ENCODE results near the gene DLGAP1. TPM values are rescaled to one million over a fixed set of nuclear protein-coding genes. Genes with fewer than 3 reads are reported as not detected.
A peak's percentile ranks its signal among the peaks of the same experiment; 100 is the strongest.

The DLGAP1 gene
- total and polyA plus RNA-seq, 2 of the 8 experiments (the other 6 are each of a cell fraction or from before 2014, with no cell fraction given), result 11.8 to 16.9 TPM

DNA sequence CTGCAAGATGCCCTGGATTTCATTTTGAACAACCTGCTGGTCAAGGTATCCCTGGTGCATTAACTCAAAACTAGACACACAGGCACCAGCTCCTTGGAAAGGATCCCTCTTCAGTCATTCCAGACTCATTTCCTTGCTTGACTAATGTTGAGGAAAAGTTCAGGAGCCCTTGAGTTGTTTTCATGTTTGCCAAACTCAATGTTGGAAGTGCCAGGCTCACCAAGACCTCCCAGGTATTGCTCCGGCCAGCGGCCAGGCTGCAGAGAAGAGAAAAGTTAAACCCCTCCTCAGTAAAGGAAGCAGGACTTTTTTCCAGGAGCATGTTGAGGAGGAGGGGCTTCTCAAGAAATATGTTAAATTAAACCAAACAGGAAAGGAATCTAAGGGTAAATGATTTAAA lies 962.4 kb downstream of the DLGAP1 start:
- H2BK15ac ChIP-seq (ENCODE audit: low read length), result no peak overlapping the region
- no peak overlapping the region for H4K5ac ChIP-seq (ENCODE audit: insufficient read length, low read depth, low read length)
- H2AFZ ChIP-seq (ENCODE audit: low read length), result no peak overlapping the region
- H3K23ac ChIP-seq (ENCODE audit: insufficient read length), result no peak overlapping the region
- H3K18ac ChIP-seq (ENCODE audit: extremely low read depth, low read length), result no peak overlapping the region
- no peak overlapping the region for H3K4ac ChIP-seq (replicated peaks; ENCODE audit: insufficient read length, low read depth, low read length)
- peak overlapping the region; percentile 40; the same call in 1 of the 2 replicates for H2BK20ac ChIP-seq (ENCODE audit: low read length)
- no peaks in the 10 kb centered on the region for H3K79me2 ChIP-seq (ENCODE audit: control insufficient read depth in 1 of 2, insufficient read depth in 2 of 2, low read length in 2 of 2)
- H2BK5ac ChIP-seq (ENCODE audit: low read depth, low read length), result no peak overlapping the region
- no peak overlapping the region for H3K4me2 ChIP-seq (ENCODE audit: insufficient read depth in 1 of 2, low read depth in 2 of 2, low read length in 2 of 2)
- H3K27me3 ChIP-seq (replicated peaks in 1 of 4; ENCODE audit: control insufficient read depth in 3 of 4, extremely low read depth in 1 of 4, insufficient read depth in 3 of 4, low read length in 3 of 4), result no peaks in the 10 kb centered on the region; a peak in 2 of 7 replicates
- WGBS, 2 experiments (ENCODE audit: extremely low coverage in 1 of 2, insufficient coverage in 1 of 2, insufficient read length in 1 of 2, insufficient replicate concordance in 2 of 2, low coverage in 1 of 2, low lambda C conversion rate in 2 of 2, missing lambda C conversion rate in 1 of 2), result 96% methylated on average over 2 of the region's 2 CpGs; no CpG with 5 or more reads in 1 of the 2 experiments
- ChIA-PET POLR2A (ENCODE audit: partially characterized antibody) (no interaction called here), CTCF (ENCODE audit: partially characterized antibody) (interaction anchor here (1.1 to 3.5 kb wide), 5 partner anchors 11 to 210 kb away, joined by 4 to 12 read pairs (median 5); no protein-coding TSS in a partner anchor)
- H2BK12ac ChIP-seq (ENCODE audit: low read depth, low read length), result no peak overlapping the region
- H3K4me1 ChIP-seq (replicated peaks in 1 of 4; ENCODE audit: control insufficient read depth in 3 of 4, insufficient read depth in 4 of 4, low read length in 3 of 4), result peaks cover 0 to 6% (median 4%) of the 10 kb centered on the region in 4 experiments; a peak in 4 of 7 replicates
- H4K20me1 ChIP-seq (replicated peaks in 1 of 2; ENCODE audit: control insufficient read depth in 1 of 2, insufficient read depth in 2 of 2, low read length in 2 of 2), result no peaks in the 10 kb centered on the region
- no peaks in the 10 kb centered on the region for H3K36me3 ChIP-seq (ENCODE audit: control insufficient read depth in 2 of 4, insufficient read depth in 4 of 4, low read length in 3 of 4)
- H4K91ac ChIP-seq (replicated peaks; ENCODE audit: insufficient read length, low read length), result no peak overlapping the region
- H4K8ac ChIP-seq (ENCODE audit: extremely low read depth, insufficient read depth, low read length), result no peak overlapping the region
- H2AK5ac ChIP-seq (ENCODE audit: low read depth, low read length), result no peak overlapping the region
- no peak overlapping the region for H3K9ac ChIP-seq (replicated peaks in 1 of 4; ENCODE audit: extremely low read depth in 1 of 4, low read depth in 3 of 4, low read length in 3 of 4)
- FAIRE-seq (no peak), DNase-seq (ENCODE audit: low read depth in 1 of 2, low spot score in 2 of 2) (no peak)
- H2BK120ac ChIP-seq (replicated peaks; ENCODE audit: low read depth, low read length), result no peak overlapping the region
- no peak overlapping the region for H3K14ac ChIP-seq (ENCODE audit: insufficient read length)
- no peaks in the 10 kb centered on the region for H3K23me2 ChIP-seq (ENCODE audit: low read depth, low read length)
- no peak for TF ChIP-seq SIRT6 (IDR thresholded peaks at IDR 0.05; ENCODE audit: low read length)
- TF ChIP-seq, protein P1, sequence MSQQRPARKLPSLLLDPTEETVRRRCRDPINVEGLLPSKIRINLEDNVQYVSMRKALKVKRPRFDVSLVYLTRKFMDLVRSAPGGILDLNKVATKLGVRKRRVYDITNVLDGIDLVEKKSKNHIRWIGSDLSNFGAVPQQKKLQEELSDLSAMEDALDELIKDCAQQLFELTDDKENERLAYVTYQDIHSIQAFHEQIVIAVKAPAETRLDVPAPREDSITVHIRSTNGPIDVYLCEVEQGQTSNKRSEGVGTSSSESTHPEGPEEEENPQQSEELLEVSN (IDR thresholded peaks at IDR 0.05), result no peak
- H3K27ac ChIP-seq (ENCODE audit: low read depth, low read length), result no peak overlapping the region
- H3K79me1 ChIP-seq (ENCODE audit: low read depth, low read length), result no peaks in the 10 kb centered on the region
- no peak overlapping the region for H3K56ac ChIP-seq (replicated peaks; ENCODE audit: insufficient read length, low read depth, low read length)
- no peaks in the 10 kb centered on the region for H3K9me3 ChIP-seq (ENCODE audit: insufficient read depth in 2 of 2, low read depth in 1 of 2, low read length in 1 of 2)
- no peak overlapping the region for H3K4me3 ChIP-seq (ENCODE audit: extremely low read depth in 1 of 4, insufficient read depth in 2 of 4, low read depth in 3 of 4, low read length in 4 of 4)
